Tibial nerve (tissue), 3 donors: Measurements from ENCODE around the gene HOXA4.

Experiments used
- CTCF ChIP-seq, 5 experiments: fragments of 200-600 bp in 3 of 5; fragments of 450-650 bp in 2 of 5; sonication (generic) in 3 of 5; IDR thresholded peaks; one replicate each; pipeline ENCODE4 v1.5.1; 2016 to 2019; ENCODE audit warnings: antibody characterized with exemption in 5 of 5, mild to moderate bottlenecking in 3 of 5, moderate library complexity in 2 of 5
- POLR2A ChIP-seq, 2 donors: fragments of 450-650 bp; IDR thresholded peaks; one replicate each; pipeline ENCODE4 v1.6.1; 2017; ENCODE audit warnings: antibody characterized with exemption in 2 of 2, mild to moderate bottlenecking in 2 of 2, moderate library complexity in 2 of 2

GRCh38 chr7:27175626-27176523 lies 45.3 kb upstream of the HOXA4 start:
- no peak for TF ChIP-seq CTCF (IDR thresholded peaks at IDR 0.05)
- TF ChIP-seq POLR2A (IDR thresholded peaks at IDR 0.05) = no peak
